Osteocyte (in vitro differentiated cells): ENCODE results near the gene RAB35. TPM values are rescaled to one million over a fixed set of nuclear protein-coding genes. Genes with fewer than 3 reads are reported as not detected.

ENCODE experiments used
- DNase-seq: peaks from one replicate; pipeline ENCODE4 v3.0.0; 2021; ENCODE audit warnings: mixed read lengths; ENCODE audit not compliant: unreplicated experiment; ENCODE audit errors: extremely low spot score
- H3K27ac Mint-ChIP-seq: one replicate; pipeline ENCODE4 v1.8.0; 2021; ENCODE audit warnings: mild to moderate bottlenecking, mixed read lengths; ENCODE audit not compliant: unreplicated experiment
- H3K27me3 Mint-ChIP-seq: one replicate; pipeline ENCODE4 v1.8.0; 2021; ENCODE audit warnings: mixed read lengths; ENCODE audit not compliant: unreplicated experiment
- H3K36me3 Mint-ChIP-seq: one replicate; pipeline ENCODE4 v1.8.0; 2021; ENCODE audit warnings: mixed read lengths; ENCODE audit not compliant: unreplicated experiment
- H3K4me1 Mint-ChIP-seq: one replicate; pipeline ENCODE4 v1.8.0; 2021; ENCODE audit warnings: mixed read lengths; ENCODE audit not compliant: unreplicated experiment
- H3K4me3 Mint-ChIP-seq: one replicate; pipeline ENCODE4 v1.8.0; 2021; ENCODE audit warnings: mild to moderate bottlenecking, moderate library complexity, mixed read lengths; ENCODE audit not compliant: unreplicated experiment
- H3K9me3 Mint-ChIP-seq: one replicate; pipeline ENCODE4 v1.8.0; 2021; ENCODE audit warnings: mixed read lengths; ENCODE audit not compliant: unreplicated experiment
- CTCF ChIP-seq: fragments of 200-600 bp; sonication (generic); IDR thresholded peaks from 2 replicates; pipeline ENCODE4 v1.5.0; 2021; ENCODE audit warnings: antibody characterized with exemption, mild to moderate bottlenecking, moderate library complexity
- total RNA-seq: library from RNA; stranded (reverse); gene quantifications from 2 replicates; pipeline ENCODE4 v1.2.1, GENCODE V29; 2021

The RAB35 gene
- total RNA-seq, 1 donor from 2014 or later, result 47.1 TPM

GRCh38 chr12:120148011-120148410 lies 31.5 kb upstream of the RAB35 start:
- no peak for DNase-seq
- peaks cover 32% of the 10 kb centered on the region for H3K36me3 Mint-ChIP-seq
- no peaks in the 10 kb centered on the region for H3K4me1 Mint-ChIP-seq
- TF ChIP-seq CTCF, result no peak
- H3K27me3 Mint-ChIP-seq, result no peaks in the 10 kb centered on the region
- H3K4me3 Mint-ChIP-seq, result no peak overlapping the region
- H3K27ac Mint-ChIP-seq, result no peak overlapping the region
- no peaks in the 10 kb centered on the region for H3K9me3 Mint-ChIP-seq

- Mint-ChIP-seq H3K27ac (no peak overlapping the region), H3K4me3 (no peak overlapping the region), H3K4me1 (no peaks in the 10 kb centered on the region), H3K27me3 (no peaks in the 10 kb centered on the region), H3K9me3 (no peaks in the 10 kb centered on the region), H3K36me3 (peaks cover 52% of the 10 kb centered on the region)
- no peak for TF ChIP-seq CTCF
- DNase-seq, result no peak
Measured at GRCh38 chr12:120145164-120145563, 28.6 kb upstream of the RAB35 start.

- H3K27me3 Mint-ChIP-seq, result no peaks in the 10 kb centered on the region
- no peak overlapping the region for H3K4me3 Mint-ChIP-seq
- DNase-seq, result no peak
- no peaks in the 10 kb centered on the region for H3K4me1 Mint-ChIP-seq
- H3K27ac Mint-ChIP-seq, result no peak overlapping the region
- H3K9me3 Mint-ChIP-seq, result no peaks in the 10 kb centered on the region
- peaks cover 58% of the 10 kb centered on the region for H3K36me3 Mint-ChIP-seq
- no peak for TF ChIP-seq CTCF
Measured at GRCh38 chr12:120144215-120144614, 27.7 kb upstream of the RAB35 start.

- Mint-ChIP-seq H3K4me1 (no peaks in the 10 kb centered on the region), H3K27ac (no peak overlapping the region), H3K4me3 (no peak overlapping the region), H3K27me3 (no peaks in the 10 kb centered on the region), H3K9me3 (no peaks in the 10 kb centered on the region), H3K36me3 (peaks cover 47% of the 10 kb centered on the region)
- no peak for DNase-seq
- TF ChIP-seq CTCF, result no peak
Measured at GRCh38 chr12:120142231-120142877, 25.8 kb upstream of the RAB35 start.

- Mint-ChIP-seq H3K4me3 (no peak overlapping the region), H3K27me3 (no peaks in the 10 kb centered on the region), H3K4me1 (no peaks in the 10 kb centered on the region), H3K36me3 (peaks cover 47% of the 10 kb centered on the region), H3K9me3 (no peaks in the 10 kb centered on the region), H3K27ac (no peak overlapping the region)
- TF ChIP-seq CTCF, result no peak
- no peak for DNase-seq
Measured at GRCh38 chr12:120141336-120141735, 24.8 kb upstream of the RAB35 start.
